ENCODE results near the gene GALNT17.

GRCh38 chr7:71543396-71543795 lies 411.5 kb downstream of the GALNT17 start:
- TF ChIP-seq CTCF (optimal IDR thresholded peaks at IDR 0.05 in 1 of 3, IDR thresholded peaks at IDR 0.05 in 1 of 3, conservative IDR thresholded peaks at IDR 0.05 in 1 of 3; ENCODE audit: extremely low read depth in 1 of 3, insufficient read depth in 2 of 3, low read length in 3 of 3) (no peak), EZH2 (IDR thresholded peaks at IDR 0.05; ENCODE audit: low read length) (no peak)
